ENCODE data around the gene RCL1. TPM values are rescaled to one million over a fixed set of nuclear protein-coding genes. Genes with fewer than 3 reads are reported as not detected.

RCL1 gene
- polyA plus RNA-seq, 3 donors: 2.2 to 3.0 (median 3.0) TPM

DNA sequence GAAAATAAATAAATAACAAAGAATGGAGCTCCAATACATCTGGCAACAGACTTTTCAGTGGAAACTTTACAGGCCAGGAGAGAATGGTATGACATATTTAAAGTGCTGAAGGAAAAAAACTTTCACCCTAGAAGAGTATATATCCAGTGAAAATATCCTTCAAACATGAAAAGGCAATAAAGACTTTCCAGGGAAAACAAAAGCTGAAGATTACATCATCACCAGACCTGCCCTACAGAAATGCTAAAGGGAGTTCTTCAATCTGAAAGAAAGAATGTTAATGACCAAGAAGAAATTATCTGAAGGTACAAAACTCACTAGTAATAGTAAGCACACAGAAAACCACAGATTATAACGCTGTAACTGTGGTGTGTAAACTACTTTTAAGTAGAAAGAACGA is 8.3 kb upstream of the RCL1 start:
- Histone ChIP-seq H3K36me3 (replicated peaks in 1 of 2; ENCODE audit: control insufficient read depth in 1 of 2, insufficient read depth in 2 of 2, low read length in 2 of 2) (no peaks in the 10 kb centered on the region), H3K4me1 (ENCODE audit: control insufficient read depth in 1 of 2, insufficient read depth in 2 of 2, low read length in 2 of 2) (no peaks in the 10 kb centered on the region), H3K27ac (ENCODE audit: low read depth in 1 of 2, low read length in 2 of 2) (no peak overlapping the region), H3K9me3 (replicated peaks in 1 of 2; ENCODE audit: control insufficient read depth in 1 of 2, insufficient read depth in 1 of 2, low read length in 2 of 2) (no peaks in the 10 kb centered on the region), H2AFZ (ENCODE audit: insufficient read depth, low read depth, low read length, poor library complexity, severe bottlenecking) (no peak overlapping the region), H3K4me2 (replicated peaks; ENCODE audit: extremely low read depth, low read length, poor library complexity, severe bottlenecking) (no peak overlapping the region), H3K4me3 (replicated peaks in 1 of 3; ENCODE audit: low read depth in 2 of 3, low read length in 3 of 3) (no peak overlapping the region), H3K9ac (ENCODE audit: insufficient read depth, low read length, poor library complexity, severe bottlenecking) (no peak overlapping the region), H4K20me1 (ENCODE audit: insufficient read depth, low read length) (no peaks in the 10 kb centered on the region), H3K79me2 (ENCODE audit: insufficient read depth, low read length) (no peaks in the 10 kb centered on the region), H3K27me3 (ENCODE audit: control insufficient read depth in 2 of 2, insufficient read depth in 2 of 2, low read length in 2 of 2) (no peaks in the 10 kb centered on the region)
- Mint-ChIP-seq H3K9me3 (no peaks in the 10 kb centered on the region), H3K4me1 (peaks cover 6% of the 10 kb centered on the region), H3K27ac (no peak overlapping the region), H3K36me3 (no peaks in the 10 kb centered on the region), H3K4me3 (no peak overlapping the region), H3K27me3 (ENCODE audit: low read depth in 3 of 3) (peaks cover 13 to 21% (median 14%) of the 10 kb centered on the region in 3 donors)
- WGBS (ENCODE audit: insufficient coverage): no CpG with 5 or more reads among the region's 2 CpGs
- no peak for TF ChIP-seq CTCF (IDR thresholded peaks at IDR 0.05)
- intact Hi-C loops (cut with micrococcal nuclease): no loop called here
- no peak for DNase-seq

- no peaks in the 10 kb centered on the region for H4K20me1 ChIP-seq (ENCODE audit: insufficient read depth, low read length)
- intact Hi-C loops (cut with micrococcal nuclease): no loop called here
- no peak for TF ChIP-seq CTCF (IDR thresholded peaks at IDR 0.05)
- no peaks in the 10 kb centered on the region for H3K79me2 ChIP-seq (ENCODE audit: insufficient read depth, low read length)
- 100% methylated on average over 1 of the region's 4 CpGs for WGBS (ENCODE audit: insufficient coverage)
- Mint-ChIP-seq H3K4me3 (no peak overlapping the region), H3K9me3 (peaks cover 0 to 3% (median 0%) of the 10 kb centered on the region in 7 donors), H3K27ac (no peak overlapping the region), H3K4me1 (no peaks in the 10 kb centered on the region), H3K36me3 (no peaks in the 10 kb centered on the region), H3K27me3 (ENCODE audit: low read depth in 3 of 3) (peaks cover 20 to 22% (median 21%) of the 10 kb centered on the region in 3 donors)
- H3K9me3 ChIP-seq (replicated peaks in 1 of 2; ENCODE audit: control insufficient read depth in 1 of 2, insufficient read depth in 1 of 2, low read length in 2 of 2): no peaks in the 10 kb centered on the region
- no peaks in the 10 kb centered on the region for H3K4me1 ChIP-seq (ENCODE audit: control insufficient read depth in 1 of 2, insufficient read depth in 2 of 2, low read length in 2 of 2)
- H3K9ac ChIP-seq (ENCODE audit: insufficient read depth, low read length, poor library complexity, severe bottlenecking): no peak overlapping the region
- DNase-seq: no peak
- H2AFZ ChIP-seq (ENCODE audit: insufficient read depth, low read depth, low read length, poor library complexity, severe bottlenecking): no peak overlapping the region
- no peak overlapping the region for H3K4me2 ChIP-seq (replicated peaks; ENCODE audit: extremely low read depth, low read length, poor library complexity, severe bottlenecking)
- H3K27ac ChIP-seq (ENCODE audit: low read depth in 1 of 2, low read length in 2 of 2): no peak overlapping the region
- peaks cover 4 to 11% of the 10 kb centered on the region in 2 donors for H3K27me3 ChIP-seq (ENCODE audit: control insufficient read depth in 2 of 2, insufficient read depth in 2 of 2, low read length in 2 of 2)
- no peaks in the 10 kb centered on the region for H3K36me3 ChIP-seq (replicated peaks in 1 of 2; ENCODE audit: control insufficient read depth in 1 of 2, insufficient read depth in 2 of 2, low read length in 2 of 2)
- no peak overlapping the region for H3K4me3 ChIP-seq (replicated peaks in 1 of 3; ENCODE audit: low read depth in 2 of 3, low read length in 3 of 3)
Measured at GRCh38 chr9:4786599-4786998, 6.1 kb upstream of the RCL1 start.
